GM10847 (cell line): ENCODE results near the gene PDGFC.

Source experiments
- POLR2A ChIP-seq: IDR thresholded peaks from 2 replicates; pipeline ENCODE4 v1.6.1; 2011; ENCODE audit not compliant: insufficient read length; ENCODE audit errors: extremely low read depth

The PDGFC gene

GRCh38 chr4:156948133-156948532 is 23.5 kb downstream of the PDGFC start:
- TF ChIP-seq POLR2A, result no peak

GRCh38 chr4:156946516-156947424 is 24.8 kb downstream of the PDGFC start:
- no peak for TF ChIP-seq POLR2A

GRCh38 chr4:156945532-156945931 is 26.1 kb downstream of the PDGFC start:
- TF ChIP-seq POLR2A, result no peak

GRCh38 chr4:156942991-156943390 is 28.6 kb downstream of the PDGFC start:
- no peak for TF ChIP-seq POLR2A

GRCh38 chr4:156941940-156942548 is 29.6 kb downstream of the PDGFC start:
- TF ChIP-seq POLR2A, result no peak

GRCh38 chr4:156939801-156940200 is 31.8 kb downstream of the PDGFC start:
- no peak for TF ChIP-seq POLR2A

GRCh38 chr4:156939139-156939538 is 32.5 kb downstream of the PDGFC start:
- TF ChIP-seq POLR2A, result no peak

- no peak for TF ChIP-seq POLR2A
These were observed 37.4 kb downstream of the PDGFC start for GRCh38 chr4:156934259-156934635.

GRCh38 chr4:156933633-156934258 is 37.9 kb downstream of the PDGFC start:
- no peak for TF ChIP-seq POLR2A

GRCh38 chr4:156931267-156931666 is 40.3 kb downstream of the PDGFC start:
- no peak for TF ChIP-seq POLR2A

GRCh38 chr4:156929386-156930105 is 42.1 kb downstream of the PDGFC start:
- no peak for TF ChIP-seq POLR2A

GRCh38 chr4:156924774-156925315 is 46.8 kb downstream of the PDGFC start:
- no peak for TF ChIP-seq POLR2A

GRCh38 chr4:156923525-156923924 is 48.1 kb downstream of the PDGFC start:
- TF ChIP-seq POLR2A, result no peak

- no peak for TF ChIP-seq POLR2A
These were observed 56.4 kb downstream of the PDGFC start for GRCh38 chr4:156915221-156915620.

GRCh38 chr4:156913234-156913633 is 58.4 kb downstream of the PDGFC start:
- no peak for TF ChIP-seq POLR2A
